H9 (cell line): ENCODE data around the gene CIDEC. TPM values are rescaled to one million over a fixed set of nuclear protein-coding genes. Genes with fewer than 3 reads are reported as not detected.
"Not testable (repeated sequence)": the region's sequence is repeated elsewhere in the genome, so short reads cannot be mapped to it uniquely, and the experiment has no call there.

Experiments used
- DNase-seq: peaks from one replicate; pipeline ENCODE4 v3.0.0-alpha.2; 2017
- H2AFZ ChIP-seq: one replicate; pipeline ENCODE4 v1.6.1; 2013; ENCODE audit warnings: mild to moderate bottlenecking, low read length, control low read depth, moderate library complexity
- H2AK5ac ChIP-seq: 2 replicates; pipeline ENCODE4 v1.6.1; 2013; ENCODE audit warnings: low read length, control low read depth, mixed read lengths; ENCODE audit not compliant: insufficient read length
- H2BK120ac ChIP-seq: one replicate; pipeline ENCODE4 v1.6.1; 2013; ENCODE audit warnings: low read depth, mild to moderate bottlenecking, low read length, control low read depth, inconsistent platforms; ENCODE audit not compliant: poor library complexity, severe bottlenecking
- H2BK12ac ChIP-seq: 2 replicates; pipeline ENCODE4 v1.6.1; 2013; ENCODE audit warnings: low read length, control low read depth, mixed read lengths, low read depth; ENCODE audit not compliant: insufficient read length
- H2BK15ac ChIP-seq: 2 replicates; pipeline ENCODE4 v1.6.1; 2013; ENCODE audit warnings: low read depth, low read length, control low read depth
- H2BK20ac ChIP-seq: one replicate; pipeline ENCODE4 v1.6.1; 2013; ENCODE audit warnings: low read depth, mild to moderate bottlenecking, low read length, control low read depth, inconsistent platforms; ENCODE audit not compliant: poor library complexity, severe bottlenecking
- H2BK5ac ChIP-seq: 2 replicates; pipeline ENCODE4 v1.6.1; 2013; ENCODE audit warnings: low read length, control low read depth, mixed read lengths; ENCODE audit not compliant: insufficient read length
- H3K14ac ChIP-seq: 2 replicates; pipeline ENCODE4 v1.6.1; 2013; ENCODE audit warnings: low read length, control low read depth; ENCODE audit not compliant: insufficient read depth
- H3K18ac ChIP-seq: 2 replicates; pipeline ENCODE4 v1.6.1; 2013; ENCODE audit warnings: low read depth, mild to moderate bottlenecking, mixed read lengths, low read length, control low read depth; ENCODE audit not compliant: insufficient read length
- H3K23ac ChIP-seq: 2 replicates; pipeline ENCODE4 v1.6.1; 2013; ENCODE audit warnings: low read length, control low read depth, mixed read lengths, low read depth; ENCODE audit not compliant: insufficient read length
- H3K23me2 ChIP-seq: 2 replicates; pipeline ENCODE4 v1.6.1; 2013; ENCODE audit warnings: low read depth, mild to moderate bottlenecking, mixed read lengths, low read length, control low read depth; ENCODE audit not compliant: insufficient read length, poor library complexity, severe bottlenecking
- H3K27ac ChIP-seq: 2 replicates; pipeline ENCODE4 v1.5.1; 2013; ENCODE audit warnings: low read length, control low read depth, mixed read lengths, low read depth; ENCODE audit not compliant: insufficient read length
- H3K27me3 ChIP-seq: 2 replicates; pipeline ENCODE4 v1.6.1; 2013; ENCODE audit warnings: low read length, control low read depth, inconsistent platforms; ENCODE audit not compliant: insufficient read depth
- H3K4ac ChIP-seq: 2 replicates; pipeline ENCODE4 v1.6.1; 2013; ENCODE audit warnings: low read depth, mild to moderate bottlenecking, control low read depth, inconsistent platforms, low read length, moderate library complexity
- H3K4me1 ChIP-seq: 2 replicates; pipeline ENCODE4 v1.6.1; 2013; ENCODE audit warnings: low read length, control low read depth, inconsistent platforms; ENCODE audit not compliant: insufficient read depth
- H3K4me2 ChIP-seq: 2 replicates; pipeline ENCODE4 v1.6.1; 2013; ENCODE audit warnings: low read length, control low read depth, mixed read lengths; ENCODE audit not compliant: insufficient read length, insufficient read depth
- H3K56ac ChIP-seq: 2 replicates; pipeline ENCODE4 v1.6.1; 2013; ENCODE audit warnings: low read depth, mild to moderate bottlenecking, mixed read lengths, low read length, control low read depth; ENCODE audit not compliant: insufficient read length
- H3K79me1 ChIP-seq: 2 replicates; pipeline ENCODE4 v1.6.1; 2013; ENCODE audit warnings: low read depth, mild to moderate bottlenecking, moderate library complexity, low read length, control low read depth, inconsistent platforms; ENCODE audit not compliant: insufficient read depth, poor library complexity, severe bottlenecking
- H3K79me2 ChIP-seq: 2 replicates; pipeline ENCODE4 v1.6.1; 2013; ENCODE audit warnings: low read length, control low read depth, inconsistent platforms; ENCODE audit not compliant: insufficient read depth
- H3K9ac ChIP-seq: 2 replicates; pipeline ENCODE4 v1.6.1; 2013; ENCODE audit warnings: low read length, control low read depth, mixed read lengths; ENCODE audit not compliant: insufficient read length; ENCODE audit errors: extremely low read depth
- H3K9me3 ChIP-seq: one replicate; pipeline ENCODE4 v1.6.1; 2013; ENCODE audit warnings: low read depth, low read length, inconsistent platforms; ENCODE audit not compliant: control insufficient read depth
- H3T11ph ChIP-seq: one replicate; pipeline ENCODE4 v1.6.1; 2013; ENCODE audit warnings: mild to moderate bottlenecking, low read length, control low read depth, inconsistent platforms
- H4K20me1 ChIP-seq: one replicate; pipeline ENCODE4 v1.6.1; 2013; ENCODE audit not compliant: control insufficient read depth, insufficient read length, insufficient read depth
- H4K5ac ChIP-seq: 2 replicates; pipeline ENCODE4 v1.6.1; 2013; ENCODE audit warnings: low read depth, mild to moderate bottlenecking, mixed read lengths, low read length, control low read depth; ENCODE audit not compliant: insufficient read length
- H4K8ac ChIP-seq: replicated peaks from 2 replicates; pipeline ENCODE4 v1.6.1; 2013; ENCODE audit warnings: low read length, control low read depth, mixed read lengths, low read depth; ENCODE audit not compliant: insufficient read length
- H4K91ac ChIP-seq: 2 replicates; pipeline ENCODE4 v1.6.1; 2013; ENCODE audit warnings: low read depth, mild to moderate bottlenecking, moderate library complexity, mixed read lengths, low read length, control low read depth; ENCODE audit not compliant: insufficient read length
- H3K27ac Mint-ChIP-seq, 3 experiments: 2 replicates in 2 of 3; 3 replicates in 1 of 3; pipeline ENCODE4 v1.8.0; 2020 to 2021; ENCODE audit warnings: mixed read lengths in 3 of 3, mild to moderate bottlenecking in 1 of 3, moderate library complexity in 1 of 3
- H3K27me3 Mint-ChIP-seq: 2 replicates; pipeline ENCODE4 v1.8.0; 2021; ENCODE audit warnings: low read depth, mild to moderate bottlenecking, moderate library complexity, mixed read lengths
- H3K36me3 Mint-ChIP-seq, 3 experiments: 2 replicates in 2 of 3; 3 replicates in 1 of 3; pipeline ENCODE4 v1.8.0; 2020 to 2021; ENCODE audit warnings: low read depth in 3 of 3, mixed read lengths in 3 of 3; ENCODE audit not compliant: insufficient read depth in 1 of 3
- H3K4me1 Mint-ChIP-seq, 2 experiments: 2 replicates each; pipeline ENCODE4 v1.8.0; 2020; ENCODE audit warnings: mixed read lengths in 2 of 2
- H3K4me3 Mint-ChIP-seq, 2 experiments: 2 replicates in 1 of 2; 3 replicates in 1 of 2; pipeline ENCODE4 v1.8.0; 2020 to 2021; ENCODE audit warnings: mild to moderate bottlenecking in 2 of 2, mixed read lengths in 2 of 2, moderate library complexity in 1 of 2
- H3K9me3 Mint-ChIP-seq, 2 experiments: 2 replicates in 1 of 2; 3 replicates in 1 of 2; pipeline ENCODE4 v1.8.0; 2020; ENCODE audit warnings: mild to moderate bottlenecking in 2 of 2, mixed read lengths in 2 of 2, moderate library complexity in 1 of 2
- whole genome bisulfite sequencing: extraction: QIAGEN DNeasy Blood & Tissue Kit; methylation state at CpG from one replicate; pipeline ENCODE4 v1.1.7; 2013; ENCODE audit warnings: missing lambda C conversion rate, low lambda C conversion rate, mixed read lengths; ENCODE audit not compliant: insufficient read length; ENCODE audit errors: extremely low coverage; 5-methylcytosine and 5-hydroxymethylcytosine counted together
- total RNA-seq: library from RNA; stranded (reverse); gene quantifications from 2 replicates; pipeline ENCODE4 v1.2.1, GENCODE V29; 2021
- TF ChIP-seq, protein P1 (sequence below): fragments of 200-600 bp; sonication (generic); conservative IDR thresholded peaks from 3 replicates; pipeline ENCODE4 v1.8.0; 2021; ENCODE audit warnings: antibody characterized with exemption, mild to moderate bottlenecking

Gene CIDEC
- total RNA-seq, 1 experiment from 2014 or later, result not detected

DNA sequence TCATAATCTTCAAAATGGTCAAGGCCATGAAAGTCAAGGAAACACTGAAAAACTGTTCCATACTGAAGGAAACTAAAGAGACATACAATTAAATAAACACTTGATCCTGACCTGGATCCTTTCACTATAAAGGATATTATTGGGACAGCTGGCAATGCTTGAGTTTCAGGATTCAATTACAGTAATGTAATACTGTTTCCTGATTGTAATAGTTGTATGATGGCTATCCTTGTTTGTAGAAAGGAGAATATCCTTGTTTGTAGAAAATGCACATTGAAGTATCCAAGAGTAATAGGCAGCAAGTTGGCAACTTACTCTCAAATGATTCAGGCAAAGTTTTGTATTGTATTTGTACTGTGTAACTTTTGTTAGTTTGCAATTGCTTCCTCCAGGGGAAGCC is 4.6 kb downstream of the CIDEC start:
- no peak overlapping the region for H4K91ac ChIP-seq
- H2BK15ac ChIP-seq, result no peak overlapping the region
- Mint-ChIP-seq H3K27me3 (no peaks in the 10 kb centered on the region; the same call in none of the 2 replicates), H3K4me3 (no peak overlapping the region), H3K27ac (no peak overlapping the region), H3K9me3 (no peaks in the 10 kb centered on the region), H3K4me1 (peaks cover 3 to 5% of the 10 kb centered on the region in 2 experiments; a peak in 2 of 4 replicates), H3K36me3 (no peaks in the 10 kb centered on the region)
- no peak overlapping the region for H3K14ac ChIP-seq
- H3K27me3 ChIP-seq, result no peaks in the 10 kb centered on the region
- no peaks in the 10 kb centered on the region for H4K20me1 ChIP-seq
- H2AFZ ChIP-seq, result no peak overlapping the region
- no peak overlapping the region for H3K23ac ChIP-seq
- no peak overlapping the region for H3K27ac ChIP-seq
- no peaks in the 10 kb centered on the region for H3K9me3 ChIP-seq
- H3K79me1 ChIP-seq, result no peaks in the 10 kb centered on the region
- no peak overlapping the region for H2AK5ac ChIP-seq
- H3K4ac ChIP-seq, result no peak overlapping the region
- H3K18ac ChIP-seq, result no peak overlapping the region
- no peak overlapping the region for H3T11ph ChIP-seq
- peak overlapping the region; percentile 26 for H2BK20ac ChIP-seq
- no peaks in the 10 kb centered on the region for H3K79me2 ChIP-seq
- TF ChIP-seq, protein P1, sequence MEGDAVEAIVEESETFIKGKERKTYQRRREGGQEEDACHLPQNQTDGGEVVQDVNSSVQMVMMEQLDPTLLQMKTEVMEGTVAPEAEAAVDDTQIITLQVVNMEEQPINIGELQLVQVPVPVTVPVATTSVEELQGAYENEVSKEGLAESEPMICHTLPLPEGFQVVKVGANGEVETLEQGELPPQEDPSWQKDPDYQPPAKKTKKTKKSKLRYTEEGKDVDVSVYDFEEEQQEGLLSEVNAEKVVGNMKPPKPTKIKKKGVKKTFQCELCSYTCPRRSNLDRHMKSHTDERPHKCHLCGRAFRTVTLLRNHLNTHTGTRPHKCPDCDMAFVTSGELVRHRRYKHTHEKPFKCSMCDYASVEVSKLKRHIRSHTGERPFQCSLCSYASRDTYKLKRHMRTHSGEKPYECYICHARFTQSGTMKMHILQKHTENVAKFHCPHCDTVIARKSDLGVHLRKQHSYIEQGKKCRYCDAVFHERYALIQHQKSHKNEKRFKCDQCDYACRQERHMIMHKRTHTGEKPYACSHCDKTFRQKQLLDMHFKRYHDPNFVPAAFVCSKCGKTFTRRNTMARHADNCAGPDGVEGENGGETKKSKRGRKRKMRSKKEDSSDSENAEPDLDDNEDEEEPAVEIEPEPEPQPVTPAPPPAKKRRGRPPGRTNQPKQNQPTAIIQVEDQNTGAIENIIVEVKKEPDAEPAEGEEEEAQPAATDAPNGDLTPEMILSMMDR, result no peak
- H3K9ac ChIP-seq, result no peak overlapping the region
- H2BK5ac ChIP-seq, result no peak overlapping the region
- H4K8ac ChIP-seq, result no peak overlapping the region
- no peak overlapping the region for H2BK12ac ChIP-seq
- DNase-seq, result no peak
- H3K4me1 ChIP-seq, result no peaks in the 10 kb centered on the region
- H4K5ac ChIP-seq, result no peak overlapping the region
- no peak overlapping the region for H2BK120ac ChIP-seq
- H3K56ac ChIP-seq, result no peak overlapping the region
- no peak overlapping the region for H3K4me2 ChIP-seq
- H3K23me2 ChIP-seq, result no peaks in the 10 kb centered on the region

DNA sequence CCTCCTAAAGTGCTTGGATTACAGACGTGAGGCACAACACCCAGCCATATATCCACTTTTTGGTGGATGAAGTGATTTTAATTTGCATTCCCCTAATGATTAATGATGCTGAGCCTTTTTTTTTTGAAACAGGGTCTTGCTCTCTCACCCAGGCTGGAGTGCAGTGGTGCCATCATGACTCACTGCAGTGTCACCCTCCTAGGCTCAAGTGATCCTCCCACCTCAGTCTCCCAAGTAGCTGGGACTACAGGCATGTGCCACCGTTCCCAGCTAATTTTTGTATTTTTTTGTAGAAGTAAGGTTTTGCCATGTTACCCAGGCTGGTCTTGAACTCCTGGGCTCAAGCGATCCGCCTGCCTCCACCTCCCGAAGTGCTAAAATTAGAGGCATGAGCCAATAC is 8.0 kb downstream of the CIDEC start:
- not testable (repeated sequence) for H2BK12ac ChIP-seq, H2AFZ ChIP-seq, H2AK5ac ChIP-seq, H4K20me1 ChIP-seq, H3K4me1 ChIP-seq, H3K56ac ChIP-seq, H2BK120ac ChIP-seq, H3K4me2 ChIP-seq, H3K79me2 ChIP-seq, H3K9me3 Mint-ChIP-seq, H4K91ac ChIP-seq, H3K14ac ChIP-seq, H2BK20ac ChIP-seq, H3K9me3 ChIP-seq, H3K4me1 Mint-ChIP-seq, DNase-seq, H3K23ac ChIP-seq, H3K9ac ChIP-seq, H3K27ac Mint-ChIP-seq, H3K27ac ChIP-seq, H3K79me1 ChIP-seq, H4K8ac ChIP-seq, H3K4me3 Mint-ChIP-seq, H2BK15ac ChIP-seq, H3T11ph ChIP-seq, H3K27me3 ChIP-seq, H2BK5ac ChIP-seq, H3K18ac ChIP-seq, H3K36me3 Mint-ChIP-seq, H4K5ac ChIP-seq, H3K27me3 Mint-ChIP-seq, H3K23me2 ChIP-seq, H3K4ac ChIP-seq
- WGBS, result no CpG with 5 or more reads among the region's 5 CpGs
